Nephron progenitor cell (in vitro differentiated cells): ENCODE results near the gene LCN6.
A peak's percentile ranks its signal among the peaks of the same experiment; 100 is the strongest.
"Not testable (repeated sequence)": the region's sequence is repeated elsewhere in the genome, so short reads cannot be mapped to it uniquely, and the experiment has no call there.

Experiments
- DNase-seq: peaks from one replicate; pipeline ENCODE4 v3.0.0; 2021
- H3K27ac Mint-ChIP-seq: 2 replicates; pipeline ENCODE4 v1.8.0; 2021; ENCODE audit warnings: mild to moderate bottlenecking, moderate library complexity, mixed read lengths
- H3K27me3 Mint-ChIP-seq: 2 replicates; pipeline ENCODE4 v1.8.0; 2021; ENCODE audit warnings: mild to moderate bottlenecking, low read depth, mixed read lengths; ENCODE audit not compliant: poor library complexity
- H3K36me3 Mint-ChIP-seq: 2 replicates; pipeline ENCODE4 v1.8.0; 2021; ENCODE audit warnings: low read depth, mixed read lengths
- H3K4me1 Mint-ChIP-seq: 2 replicates; pipeline ENCODE4 v1.8.0; 2021; ENCODE audit warnings: mixed read lengths
- H3K4me3 Mint-ChIP-seq: 2 replicates; pipeline ENCODE4 v1.8.0; 2021; ENCODE audit warnings: mild to moderate bottlenecking, moderate library complexity, mixed read lengths
- H3K9me3 Mint-ChIP-seq: 2 replicates; pipeline ENCODE4 v1.8.0; 2021; ENCODE audit warnings: mild to moderate bottlenecking, moderate library complexity, mixed read lengths
- CTCF ChIP-seq: fragments of 200-600 bp; sonication (generic); IDR thresholded peaks from 2 replicates; pipeline ENCODE4 v1.5.0; 2021; ENCODE audit warnings: antibody characterized with exemption

Gene LCN6

GRCh38 chr9:136787690-136788400, 39.5 kb upstream of the LCN6 start:
- no peaks in the 10 kb centered on the region for H3K9me3 Mint-ChIP-seq

GRCh38 chr9:136786983-136787382, 38.7 kb upstream of the LCN6 start:
- not testable (repeated sequence) for H3K27ac Mint-ChIP-seq, DNase-seq, H3K4me3 Mint-ChIP-seq, H3K36me3 Mint-ChIP-seq, H3K9me3 Mint-ChIP-seq
- Mint-ChIP-seq H3K27me3 (peaks cover 25% of the 10 kb centered on the region), H3K4me1 (peaks cover 46% of the 10 kb centered on the region)

More at GRCh38 chr9:136787690-136788400, 39.5 kb upstream of the LCN6 start:
- Mint-ChIP-seq H3K36me3 (no peaks in the 10 kb centered on the region), H3K4me3 (no peak overlapping the region), H3K27ac (no peak overlapping the region), H3K27me3 (peaks cover 25% of the 10 kb centered on the region), H3K4me1 (peaks cover 47% of the 10 kb centered on the region)
- peak; percentile 76 for TF ChIP-seq CTCF
- DNase-seq: peak; percentile 78

- peaks cover 47% of the 10 kb centered on the region for H3K4me1 Mint-ChIP-seq
- H3K36me3 Mint-ChIP-seq: no peaks in the 10 kb centered on the region
- H3K27ac Mint-ChIP-seq: no peak overlapping the region
- H3K4me3 Mint-ChIP-seq: no peak overlapping the region
- peaks cover 30% of the 10 kb centered on the region for H3K27me3 Mint-ChIP-seq
- no peak for DNase-seq
- H3K9me3 Mint-ChIP-seq: no peaks in the 10 kb centered on the region
- TF ChIP-seq CTCF: no peak
These were observed 38.1 kb upstream of the LCN6 start for GRCh38 chr9:136786451-136786850.

GRCh38 chr9:136785565-136786355, 37.4 kb upstream of the LCN6 start:
- H3K9me3 Mint-ChIP-seq, DNase-seq, H3K27ac Mint-ChIP-seq, H3K36me3 Mint-ChIP-seq, H3K4me3 Mint-ChIP-seq: not testable (repeated sequence)
- peaks cover 54% of the 10 kb centered on the region for H3K4me1 Mint-ChIP-seq
- H3K27me3 Mint-ChIP-seq: peaks cover 35% of the 10 kb centered on the region

GRCh38 chr9:136784997-136785361, 36.7 kb upstream of the LCN6 start:
- Mint-ChIP-seq H3K4me1 (peaks cover 56% of the 10 kb centered on the region), H3K27me3 (peaks cover 42% of the 10 kb centered on the region), H3K27ac (no peak overlapping the region), H3K4me3 (no peak overlapping the region), H3K36me3 (no peaks in the 10 kb centered on the region), H3K9me3 (no peaks in the 10 kb centered on the region)
- no peak for TF ChIP-seq CTCF
- DNase-seq: no peak

GRCh38 chr9:136784249-136784996, 36.1 kb upstream of the LCN6 start:
- Mint-ChIP-seq H3K36me3 (no peaks in the 10 kb centered on the region), H3K4me1 (peaks cover 53% of the 10 kb centered on the region), H3K4me3 (no peak overlapping the region), H3K9me3 (peaks cover 1% of the 10 kb centered on the region), H3K27me3 (peaks cover 48% of the 10 kb centered on the region), H3K27ac (no peak overlapping the region)
- DNase-seq: no peak
- no peak for TF ChIP-seq CTCF
